NCI-H774 (cell line): ENCODE data around the gene NLRP5.
A peak's percentile ranks its signal among the peaks of the same experiment; 100 is the strongest.
"Not testable (repeated sequence)": the region's sequence is repeated elsewhere in the genome, so short reads cannot be mapped to it uniquely, and the experiment has no call there.

ENCODE experiments used
- DNase-seq: peaks from one replicate; lab custom pipeline; 2025; lab: John Stamatoyannopoulos, UW

Gene NLRP5

DNA sequence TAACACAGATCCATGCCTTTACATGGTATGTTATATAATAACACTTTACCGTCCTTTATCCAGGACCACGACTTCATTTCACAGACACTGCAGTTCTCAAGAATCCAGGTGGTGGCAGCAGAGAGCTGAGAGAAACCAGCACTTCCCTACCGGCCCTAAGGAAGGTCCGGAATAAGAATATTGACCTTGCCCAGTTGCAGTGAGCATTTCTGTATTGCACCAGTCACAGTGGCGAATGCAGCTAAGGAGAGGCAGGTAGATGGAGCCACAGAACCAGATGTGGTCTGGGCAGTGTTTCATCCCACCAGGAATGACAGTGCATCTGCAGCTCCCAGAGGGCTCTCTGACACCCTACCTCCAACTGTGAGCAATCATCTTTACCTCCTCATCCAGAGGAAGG, 89.9 kb downstream of the NLRP5 start:
- DNase-seq, result peak; percentile 31

- no peak for DNase-seq
Measured at GRCh38 chr19:56079609-56080008, 93.0 kb downstream of the NLRP5 start.

GRCh38 chr19:56080669-56081401, 94.3 kb downstream of the NLRP5 start:
- DNase-seq, result peak; percentile 36

DNA sequence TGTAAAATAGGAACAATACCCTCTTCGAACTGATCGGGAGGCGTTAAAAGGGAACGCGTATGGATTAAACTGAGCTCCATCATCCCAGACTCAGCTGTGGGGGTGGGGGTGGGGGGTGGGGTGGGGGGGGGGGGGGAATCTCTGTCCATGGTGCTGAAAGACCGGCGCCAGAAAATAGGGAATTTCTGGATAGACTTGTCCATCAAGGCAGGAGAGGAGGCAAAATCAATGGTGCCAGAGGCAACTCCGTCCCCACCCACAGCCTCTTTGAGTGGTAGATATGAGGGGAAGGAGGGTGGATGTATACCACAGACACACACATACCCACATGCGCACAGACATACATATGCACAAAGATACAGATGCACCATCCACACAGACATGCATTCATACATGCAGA, 97.1 kb downstream of the NLRP5 start:
- no peak for DNase-seq

GRCh38 chr19:56084835-56085536, 98.4 kb downstream of the NLRP5 start:
- DNase-seq, result no peak

DNA sequence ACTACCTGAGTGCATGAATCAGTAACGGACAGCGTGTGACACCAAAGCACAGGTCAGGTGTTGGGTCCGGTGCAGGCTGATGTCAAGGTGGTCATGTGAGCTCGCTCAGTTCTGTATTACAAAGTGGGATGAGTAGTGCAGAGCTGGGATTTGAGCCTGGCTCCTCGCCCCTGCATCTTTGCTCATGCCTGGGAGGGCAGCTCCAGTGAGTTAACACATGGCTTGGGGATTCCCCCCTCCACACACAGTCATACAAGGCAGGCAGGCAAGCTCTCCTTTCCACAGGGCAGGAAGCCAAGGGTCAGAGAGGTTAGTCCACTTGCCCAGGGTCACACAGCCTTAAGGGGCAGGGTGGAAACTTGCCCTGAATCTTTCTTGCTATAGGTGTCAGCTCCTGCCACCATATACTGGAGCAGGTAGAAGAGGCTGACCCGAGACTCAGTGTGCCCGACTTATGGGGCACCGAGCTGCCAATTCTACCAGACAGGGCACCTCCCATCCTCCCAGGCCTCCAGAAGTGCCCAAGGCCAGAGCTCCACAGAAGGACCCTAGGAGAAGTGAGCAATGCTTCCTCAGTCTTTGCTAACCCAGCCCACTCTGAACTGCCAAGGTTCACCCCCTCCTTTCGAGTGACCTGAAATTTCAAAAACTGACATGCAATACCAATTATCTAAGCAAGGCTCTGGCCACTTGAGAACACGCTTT, 99.1 kb downstream of the NLRP5 start:
- DNase-seq, result no peak

- DNase-seq, result no peak
Measured at GRCh38 chr19:56086671-56087430, 100.3 kb downstream of the NLRP5 start.

DNA sequence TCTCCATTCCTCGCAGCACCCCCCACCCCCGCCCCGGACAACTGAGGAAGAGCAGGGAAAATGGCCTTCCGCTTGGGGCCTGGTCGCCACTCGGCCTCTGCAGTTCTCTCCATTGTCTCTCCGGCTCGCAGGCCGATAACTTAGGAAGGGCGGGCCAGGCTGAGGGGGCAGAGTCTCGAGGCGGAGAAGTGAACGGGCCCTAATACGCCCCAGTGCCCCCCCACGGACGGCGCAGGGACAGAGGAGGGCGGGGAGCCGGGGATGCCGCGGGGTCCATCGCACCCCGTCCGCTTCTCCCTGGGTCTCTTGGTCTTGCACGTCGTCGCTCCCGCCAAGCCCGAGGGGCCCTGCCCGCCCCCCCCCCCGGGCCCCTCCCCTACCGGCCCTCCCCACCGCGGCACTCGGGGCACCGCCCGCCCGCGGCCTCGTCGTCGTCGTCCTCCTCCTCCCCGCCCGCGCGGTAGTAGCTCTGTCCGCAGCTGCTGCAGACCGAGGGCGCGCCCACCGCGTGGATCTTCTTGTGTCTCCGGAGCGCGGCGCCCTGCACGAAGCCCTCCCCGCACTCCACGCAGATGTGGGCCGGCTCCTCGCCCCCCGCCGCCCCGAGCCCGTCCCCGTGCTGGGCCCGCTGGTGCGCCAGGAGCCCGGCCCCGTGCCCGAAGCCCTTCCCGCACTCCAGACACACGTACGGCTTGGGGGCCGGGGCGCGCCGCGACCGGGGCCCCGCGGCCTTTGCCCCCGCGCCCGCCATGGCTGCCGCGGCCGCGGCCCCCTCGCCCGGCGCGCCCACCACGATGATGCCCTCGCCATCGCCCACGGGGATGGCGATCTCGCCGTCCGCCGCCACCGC, 101.3 kb downstream of the NLRP5 start:
- no peak for DNase-seq

DNA sequence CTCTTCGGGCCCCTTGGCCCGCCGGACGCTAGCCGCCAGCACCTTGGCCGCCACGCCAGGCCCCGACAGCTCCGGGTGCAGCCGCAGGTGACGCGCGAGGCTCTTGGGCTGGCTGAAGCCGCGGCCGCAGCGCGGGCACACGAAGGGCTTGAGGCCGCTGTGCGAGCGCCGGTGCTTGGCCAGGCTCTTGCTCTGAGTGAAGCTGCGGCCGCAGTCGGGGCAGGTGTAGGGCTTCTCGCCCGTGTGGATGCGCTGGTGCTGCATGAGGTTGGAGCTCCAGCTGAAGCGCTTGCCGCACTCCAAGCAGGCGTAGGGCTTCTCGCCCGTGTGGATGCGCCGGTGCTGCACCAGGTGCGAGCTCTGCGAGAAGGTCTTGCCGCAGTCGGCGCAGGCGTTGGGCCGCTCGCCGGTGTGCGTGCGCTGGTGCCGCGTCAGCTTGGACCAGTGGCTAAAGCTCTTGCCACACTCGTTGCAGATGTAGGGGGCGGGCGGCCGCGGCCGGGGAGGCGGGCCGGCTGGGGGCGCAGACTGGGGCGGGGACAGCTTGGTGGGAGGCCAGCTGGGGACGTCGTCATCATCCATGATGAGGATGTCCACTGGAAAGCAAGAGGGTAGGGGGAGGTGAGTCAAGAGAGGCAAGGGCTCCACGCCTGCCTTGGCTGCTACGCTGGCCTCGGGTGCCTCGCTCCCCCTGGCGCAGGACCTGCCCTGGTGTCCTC, 102.1 kb downstream of the NLRP5 start:
- DNase-seq, result no peak

DNA sequence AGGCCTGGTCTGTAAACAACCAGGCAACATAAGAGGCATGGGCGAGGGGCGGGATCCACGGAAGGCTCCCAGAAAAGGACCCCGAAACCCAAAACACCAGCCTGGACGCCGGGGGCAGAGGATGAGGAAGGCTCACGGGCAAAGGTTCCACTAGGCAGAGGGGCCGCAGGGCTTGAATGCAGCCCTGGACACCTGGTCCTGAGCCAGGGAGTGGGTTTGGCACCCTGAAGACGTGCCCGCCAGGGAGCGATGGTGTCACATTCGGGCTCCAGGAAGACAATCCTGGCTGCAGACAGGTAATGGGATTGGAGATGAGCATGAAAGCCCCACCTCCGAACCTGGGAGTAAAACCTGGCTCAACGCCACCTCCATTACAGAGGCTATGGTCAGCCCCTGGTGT, 102.8 kb downstream of the NLRP5 start:
- DNase-seq, result no peak

GRCh38 chr19:56091066-56091490, 104.5 kb downstream of the NLRP5 start:
- no peak for DNase-seq

- DNase-seq, result no peak
Measured at GRCh38 chr19:56091751-56092546, 105.4 kb downstream of the NLRP5 start.

DNA sequence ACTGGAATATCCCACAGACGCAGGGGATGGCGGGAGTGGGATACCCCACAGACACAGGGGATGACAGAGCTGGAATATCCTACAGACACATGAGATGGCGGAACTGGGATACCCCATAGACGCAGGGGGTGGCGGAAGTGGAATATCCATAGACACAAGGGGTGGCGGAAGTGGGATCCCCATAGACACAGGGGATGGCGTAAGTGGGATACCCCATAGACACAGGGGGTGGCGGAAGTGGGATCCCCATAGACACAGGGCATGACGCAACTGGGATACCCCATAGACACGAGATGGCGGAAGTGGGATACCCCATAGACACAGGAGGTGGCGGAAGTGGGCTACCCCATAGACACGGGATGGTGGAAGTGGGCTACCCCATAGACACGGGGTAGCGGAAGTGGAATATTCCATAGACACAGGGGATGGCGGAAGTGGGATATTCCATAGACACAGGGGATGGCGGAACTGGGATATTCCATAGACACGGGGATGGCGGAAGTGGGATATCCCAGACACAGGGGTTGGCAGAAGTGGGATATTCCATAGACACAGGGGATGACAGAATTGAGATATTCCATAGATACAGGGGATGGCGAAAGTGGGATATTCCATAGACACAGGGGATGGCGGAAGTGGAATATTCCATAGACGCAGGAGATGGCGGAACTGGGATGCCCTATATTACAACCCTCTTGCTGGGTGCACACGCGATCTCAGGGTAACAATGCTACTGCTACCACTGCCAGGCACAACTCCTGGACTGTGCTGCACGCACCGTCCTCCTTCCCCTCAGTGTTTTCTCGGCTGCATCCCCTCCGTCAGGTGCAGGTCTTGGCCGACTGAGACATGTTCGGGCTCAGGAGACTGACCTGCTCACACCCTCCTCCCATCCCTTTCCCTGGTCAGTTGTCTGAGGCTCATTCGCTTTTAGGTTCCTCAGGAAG, 106.4 kb downstream of the NLRP5 start:
- no peak for DNase-seq

DNA sequence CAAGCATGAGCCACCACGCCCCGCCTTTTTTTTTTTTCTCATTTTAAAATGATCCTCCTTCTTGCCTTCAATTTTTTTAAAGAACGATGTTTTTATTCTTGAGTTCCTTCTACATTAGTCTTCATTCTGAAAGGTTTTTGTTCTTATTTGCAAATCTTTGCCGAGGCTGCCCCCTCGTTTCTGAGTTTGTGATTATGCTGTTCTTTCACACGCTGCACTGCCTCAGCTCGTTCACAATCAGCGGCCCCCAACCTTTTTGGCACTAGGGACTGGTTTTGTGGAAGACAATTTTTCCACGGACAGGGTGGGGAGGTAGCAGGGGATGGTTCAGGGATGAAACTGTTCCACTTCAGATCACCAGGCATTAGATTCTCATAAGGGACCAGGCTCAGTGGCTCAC, 107.9 kb downstream of the NLRP5 start:
- DNase-seq, result no peak

DNA sequence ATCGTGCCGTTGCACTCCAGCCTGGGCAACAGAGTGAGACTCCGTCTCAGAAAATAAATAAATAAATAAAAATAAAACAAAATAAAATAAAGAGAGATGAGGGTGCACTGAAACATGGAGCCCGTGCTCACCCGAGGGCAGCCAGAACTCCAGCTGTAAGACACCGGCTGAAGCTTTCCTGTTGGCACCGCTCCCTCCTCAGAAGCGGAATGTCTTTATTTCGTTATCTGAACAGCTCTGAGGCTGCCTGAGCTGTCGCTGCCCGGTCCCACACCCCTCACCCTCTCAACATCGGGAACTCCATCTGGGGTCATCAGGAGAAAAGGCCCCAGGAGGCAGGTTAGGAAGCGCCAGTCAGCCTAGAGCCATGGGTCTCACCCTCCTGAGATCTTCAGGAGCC, 110.1 kb downstream of the NLRP5 start:
- no peak for DNase-seq

- no peak for DNase-seq
Measured at GRCh38 chr19:56097306-56097705, 110.7 kb downstream of the NLRP5 start.

- no peak for DNase-seq
Measured at GRCh38 chr19:56097776-56098175, 111.2 kb downstream of the NLRP5 start.

DNA sequence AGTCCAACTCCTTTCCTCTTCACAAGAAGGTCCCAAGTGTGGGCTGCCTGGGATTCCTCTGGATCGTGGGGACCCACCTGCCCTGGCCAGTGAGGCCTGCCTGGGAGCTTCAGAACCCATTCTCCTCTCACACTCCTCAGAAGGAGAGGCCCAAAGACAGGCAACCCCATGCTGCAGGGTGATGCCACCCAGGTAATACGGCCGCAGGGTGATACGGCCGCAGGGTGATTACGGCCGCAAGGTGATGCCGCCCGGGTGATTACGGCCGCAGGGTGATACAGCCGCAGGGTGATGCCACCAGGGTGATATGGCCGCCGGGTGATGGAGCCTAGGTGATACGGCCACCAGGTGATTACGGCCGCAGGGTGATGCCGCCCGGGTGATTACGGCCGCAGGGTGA, 111.7 kb downstream of the NLRP5 start:
- DNase-seq, result not testable (repeated sequence)
